Keratinocyte (primary cell): Measurements from ENCODE around the gene RAD54L2. TPM values are rescaled to one million over a fixed set of nuclear protein-coding genes. Genes with fewer than 3 reads are reported as not detected.
"Not testable (repeated sequence)": the region's sequence is repeated elsewhere in the genome, so short reads cannot be mapped to it uniquely, and the experiment has no call there.

ENCODE experiments used
- DNase-seq: peaks from one replicate; pipeline ENCODE4 v3.0.0-alpha.2; 2011; ENCODE audit warnings: low read depth, missing footprints, low spot score
- FAIRE-seq: peaks from 2 replicates; lab custom pipeline; 2011; peaks lifted over from hg19 to GRCh38; lab: Jason Lieb, UNC
- H2AFZ ChIP-seq: 2 replicates; pipeline ENCODE4 v1.6.0; 2012; ENCODE audit warnings: low read length, control low read depth, inconsistent platforms; ENCODE audit not compliant: control insufficient read depth
- H3K27ac ChIP-seq: 2 replicates; pipeline ENCODE4 v1.5.1; 2011; ENCODE audit warnings: low read length; ENCODE audit not compliant: control insufficient read depth, insufficient read depth
- H3K27me3 ChIP-seq: 3 replicates; pipeline ENCODE4 v1.6.0; 2011; ENCODE audit warnings: low read length; ENCODE audit not compliant: control insufficient read depth, insufficient read depth; ENCODE audit errors: extremely low read depth
- H3K36me3 ChIP-seq, 2 experiments: 2 replicates in 1 of 2; 3 replicates in 1 of 2; pipeline ENCODE4 v1.5.1; 2011; ENCODE audit warnings: low read length in 2 of 2, mild to moderate bottlenecking in 1 of 2; ENCODE audit not compliant: control insufficient read depth in 2 of 2, insufficient read depth in 2 of 2; ENCODE audit errors: extremely low read depth in 1 of 2
- H3K4me1 ChIP-seq: 3 replicates; pipeline ENCODE4 v1.5.1; 2011; ENCODE audit warnings: low read length; ENCODE audit not compliant: control insufficient read depth, insufficient read depth; ENCODE audit errors: extremely low read depth
- H3K4me2 ChIP-seq: 3 replicates; pipeline ENCODE4 v1.6.0; 2011; ENCODE audit warnings: low read depth, low read length; ENCODE audit not compliant: control insufficient read depth, insufficient read depth; ENCODE audit errors: extremely low read depth
- H3K4me3 ChIP-seq, 3 experiments: fragments of 200-600 bp in 1 of 3; sonication (generic) in 1 of 3; 2 replicates in 2 of 3; 3 replicates in 1 of 3; pipeline ENCODE4 v1.5.1; 2011 to 2016; ENCODE audit warnings: low read length in 3 of 3, mild to moderate bottlenecking in 3 of 3, control low read depth in 2 of 3, inconsistent platforms in 1 of 3, low read depth in 1 of 3, mixed read lengths in 1 of 3, mixed run types in 1 of 3, moderate library complexity in 1 of 3; ENCODE audit not compliant: control insufficient read depth in 2 of 3, insufficient read depth in 2 of 3; ENCODE audit errors: extremely low read depth in 1 of 3
- H3K79me2 ChIP-seq: 2 replicates; pipeline ENCODE4 v1.6.0; 2012; ENCODE audit warnings: low read length; ENCODE audit not compliant: control insufficient read depth, insufficient read depth
- H3K9ac ChIP-seq: 3 replicates; pipeline ENCODE4 v1.6.0; 2011; ENCODE audit warnings: low read length; ENCODE audit not compliant: control insufficient read depth, insufficient read depth; ENCODE audit errors: extremely low read depth
- H3K9me1 ChIP-seq: 3 replicates; pipeline ENCODE4 v1.6.0; 2011; ENCODE audit warnings: low read length; ENCODE audit not compliant: control insufficient read depth, insufficient read depth; ENCODE audit errors: extremely low read depth
- H3K9me3 ChIP-seq: 2 replicates; pipeline ENCODE4 v1.5.1; 2012; ENCODE audit warnings: low read depth, low read length; ENCODE audit not compliant: control insufficient read depth
- H4K20me1 ChIP-seq: 3 replicates; pipeline ENCODE4 v1.6.0; 2011; ENCODE audit warnings: low read length; ENCODE audit not compliant: control insufficient read depth, insufficient read depth; ENCODE audit errors: extremely low read depth
- EZH2 ChIP-seq: IDR thresholded peaks from one replicate; pipeline ENCODE4 v1.6.1; 2012; ENCODE audit warnings: inconsistent platforms, mild to moderate bottlenecking, low read length, moderate library complexity
- dilution Hi-C: fragments of 300-500 bp; cut with MboI; formaldehyde crosslinking; loops from one replicate; pipeline ENCODE4 v1.7.0; 2020; ENCODE audit warnings: low sequenced_read_pairs; ENCODE audit not compliant: extremely low pct_ligation_motif_present
- polyA plus RNA-seq, 5 experiments: library from polyadenylated mRNA; depleted of rRNA in 3 of 5; stranded (reverse) in 3 of 5; stranded (forward) in 1 of 5; unstranded in 1 of 5; fragments of >200 nt; gene quantifications; 1 replicate in 1 of 5; 2 replicates in 3 of 5; 3 replicates in 1 of 5; pipeline versions ENCODE4 v1.2.1 to v1.2.3, GENCODE V29; 2011 to 2012; ENCODE audit warnings: missing spikeins in 2 of 5, low read depth in 1 of 5, low replicate concordance in 1 of 5
- TF ChIP-seq, protein P1 (sequence below), 3 experiments: IDR thresholded peaks in 1 of 3; conservative IDR thresholded peaks in 1 of 3; optimal IDR thresholded peaks in 1 of 3; 2 replicates in 2 of 3; 3 replicates in 1 of 3; pipeline versions ENCODE3 to v1.5.1; 2011; ENCODE audit warnings: low read length in 3 of 3, mild to moderate bottlenecking in 3 of 3, moderate library complexity in 2 of 3, control low read depth in 1 of 3, inconsistent platforms in 1 of 3; ENCODE audit not compliant: insufficient read depth in 2 of 3; ENCODE audit errors: extremely low read depth in 1 of 3

The RAD54L2 gene
- polyA plus RNA-seq, 1 donor (not counting 4 experiments of a cell fraction or from before 2014, with no cell fraction given) = 4.2 TPM

DNA sequence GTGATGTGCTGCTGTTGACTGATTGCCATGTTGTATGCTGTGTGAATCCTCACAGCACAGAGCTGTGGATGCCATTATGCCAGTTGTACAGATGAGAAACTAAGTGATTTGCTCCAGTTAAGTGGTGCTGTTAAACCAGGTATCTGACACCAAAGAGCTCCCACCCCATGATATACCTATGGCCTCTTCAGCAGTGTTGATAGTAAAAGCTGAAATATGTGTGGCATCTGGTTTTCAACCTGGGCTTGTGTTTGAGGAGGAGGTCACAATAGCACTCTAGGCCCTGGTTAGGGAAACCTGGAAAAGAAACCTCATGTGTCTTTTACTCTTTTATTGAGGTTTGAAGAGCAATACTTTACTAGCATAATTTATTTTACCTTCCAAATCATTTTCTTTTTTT is 21.4 kb downstream of the RAD54L2 start:
- Histone ChIP-seq H3K4me3 (no peak overlapping the region), H3K9me3 (no peaks in the 10 kb centered on the region), H3K4me2 (no peak overlapping the region), H3K27me3 (no peaks in the 10 kb centered on the region), H3K9me1 (no peaks in the 10 kb centered on the region), H3K27ac (no peak overlapping the region), H3K36me3 (no peaks in the 10 kb centered on the region), H3K9ac (no peak overlapping the region), H4K20me1 (no peaks in the 10 kb centered on the region), H2AFZ (no peak overlapping the region), H3K79me2 (peaks cover 2% of the 10 kb centered on the region), H3K4me1 (no peaks in the 10 kb centered on the region)
- dilution Hi-C loops = no loop called here
- DNase-seq (no peak), FAIRE-seq (no peak)
- TF ChIP-seq, protein P1, sequence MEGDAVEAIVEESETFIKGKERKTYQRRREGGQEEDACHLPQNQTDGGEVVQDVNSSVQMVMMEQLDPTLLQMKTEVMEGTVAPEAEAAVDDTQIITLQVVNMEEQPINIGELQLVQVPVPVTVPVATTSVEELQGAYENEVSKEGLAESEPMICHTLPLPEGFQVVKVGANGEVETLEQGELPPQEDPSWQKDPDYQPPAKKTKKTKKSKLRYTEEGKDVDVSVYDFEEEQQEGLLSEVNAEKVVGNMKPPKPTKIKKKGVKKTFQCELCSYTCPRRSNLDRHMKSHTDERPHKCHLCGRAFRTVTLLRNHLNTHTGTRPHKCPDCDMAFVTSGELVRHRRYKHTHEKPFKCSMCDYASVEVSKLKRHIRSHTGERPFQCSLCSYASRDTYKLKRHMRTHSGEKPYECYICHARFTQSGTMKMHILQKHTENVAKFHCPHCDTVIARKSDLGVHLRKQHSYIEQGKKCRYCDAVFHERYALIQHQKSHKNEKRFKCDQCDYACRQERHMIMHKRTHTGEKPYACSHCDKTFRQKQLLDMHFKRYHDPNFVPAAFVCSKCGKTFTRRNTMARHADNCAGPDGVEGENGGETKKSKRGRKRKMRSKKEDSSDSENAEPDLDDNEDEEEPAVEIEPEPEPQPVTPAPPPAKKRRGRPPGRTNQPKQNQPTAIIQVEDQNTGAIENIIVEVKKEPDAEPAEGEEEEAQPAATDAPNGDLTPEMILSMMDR (optimal IDR thresholded peaks at IDR 0.05 in 1 of 3, IDR thresholded peaks at IDR 0.05 in 1 of 3, conservative IDR thresholded peaks at IDR 0.05 in 1 of 3; ENCODE audit: extremely low read depth in 1 of 3, insufficient read depth in 2 of 3, low read length in 3 of 3) = no peak
- TF ChIP-seq EZH2 = no peak

DNA sequence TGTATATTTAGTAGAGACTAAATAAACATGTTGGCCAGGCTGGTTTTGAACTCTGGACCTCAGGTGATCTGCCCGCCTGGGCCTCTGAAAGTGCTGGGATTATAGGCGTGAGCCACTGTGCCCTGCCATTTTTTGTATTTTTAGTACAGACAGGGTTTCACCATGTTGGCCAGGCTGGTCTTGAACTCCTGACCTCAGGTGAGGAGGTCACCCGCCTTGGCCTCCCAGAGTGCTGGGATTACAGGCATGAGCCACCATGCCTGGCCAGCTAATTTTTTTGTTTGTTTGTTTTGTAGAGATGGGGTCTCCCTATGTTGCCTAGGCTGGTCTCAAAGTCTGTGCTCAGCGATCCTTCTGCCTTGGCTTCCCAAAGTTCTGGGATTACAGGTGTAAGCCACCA is 23.9 kb downstream of the RAD54L2 start:
- H4K20me1 ChIP-seq, H3K9me3 ChIP-seq, H3K79me2 ChIP-seq, H3K9me1 ChIP-seq, H2AFZ ChIP-seq, H3K9ac ChIP-seq, H3K4me2 ChIP-seq, DNase-seq, H3K36me3 ChIP-seq, dilution Hi-C loops, H3K4me3 ChIP-seq, H3K27ac ChIP-seq, H3K4me1 ChIP-seq, H3K27me3 ChIP-seq, FAIRE-seq: not testable (repeated sequence)

DNA sequence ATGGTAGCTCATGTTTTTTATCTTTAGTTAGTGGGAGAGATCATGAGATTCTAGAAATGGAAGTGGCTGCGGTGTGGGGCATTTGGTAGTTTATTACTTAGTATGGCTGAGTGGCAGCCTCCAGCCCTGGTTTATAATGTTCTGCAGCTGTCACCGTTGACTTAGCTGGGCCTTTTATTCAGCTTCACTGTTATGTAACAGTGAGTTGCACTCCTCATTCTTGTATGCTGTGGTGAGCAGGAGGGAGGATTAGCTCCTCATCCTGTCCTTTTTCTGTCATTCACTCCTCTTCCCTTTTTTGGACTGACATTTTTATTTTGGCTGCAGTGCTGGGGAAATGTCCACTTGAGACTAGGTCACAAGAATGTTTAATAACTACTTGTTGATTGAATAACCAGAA is 29.5 kb downstream of the RAD54L2 start:
- no peak for TF ChIP-seq EZH2
- TF ChIP-seq, protein P1 (optimal IDR thresholded peaks at IDR 0.05 in 1 of 3, IDR thresholded peaks at IDR 0.05 in 1 of 3, conservative IDR thresholded peaks at IDR 0.05 in 1 of 3; ENCODE audit: extremely low read depth in 1 of 3, insufficient read depth in 2 of 3, low read length in 3 of 3) = no peak
- H3K9ac ChIP-seq = no peak overlapping the region
- peaks cover 8% of the 10 kb centered on the region for H3K79me2 ChIP-seq
- FAIRE-seq (peak; percentile 34), DNase-seq (no peak)
- H3K27me3 ChIP-seq = no peaks in the 10 kb centered on the region
- dilution Hi-C loops = no loop called here
- no peaks in the 10 kb centered on the region for H3K4me1 ChIP-seq
- H3K9me3 ChIP-seq = no peaks in the 10 kb centered on the region
- no peak overlapping the region for H3K4me2 ChIP-seq
- no peaks in the 10 kb centered on the region for H4K20me1 ChIP-seq
- H3K27ac ChIP-seq = no peak overlapping the region
- no peaks in the 10 kb centered on the region for H3K9me1 ChIP-seq
- H3K4me3 ChIP-seq = no peak overlapping the region
- H3K36me3 ChIP-seq = peaks cover 0 to 1% of the 10 kb centered on the region in 2 experiments
- H2AFZ ChIP-seq = no peak overlapping the region
